Vagina (tissue), 2 donors: Measurements from ENCODE around the gene RCSD1. TPM values are rescaled to one million over a fixed set of nuclear protein-coding genes. Genes with fewer than 3 reads are reported as not detected.
A peak's percentile ranks its signal among the peaks of the same experiment; 100 is the strongest.

Experiments
- DNase-seq, 2 donors: peaks; one replicate each; pipeline ENCODE4 v3.0.0-alpha.2; 2017; ENCODE audit errors: extremely low spot score in 2 of 2
- H3K27ac ChIP-seq: fragments of 200-600 bp; sonication (generic); one replicate; pipeline ENCODE4 v1.5.1; 2019
- H3K27me3 ChIP-seq: fragments of 200-600 bp; sonication (generic); one replicate; pipeline ENCODE4 v1.5.1; 2019
- H3K36me3 ChIP-seq, 2 donors: fragments of 200-600 bp; sonication (generic); one replicate each; pipeline ENCODE4 v1.5.1; 2017 to 2019
- H3K4me1 ChIP-seq: fragments of 200-600 bp; sonication (generic); one replicate; pipeline ENCODE4 v1.5.1; 2019
- H3K4me3 ChIP-seq, 2 donors: fragments of 200-600 bp; sonication (generic); 1 replicate in 1 of 2; 2 replicates in 1 of 2; pipeline ENCODE4 v1.5.1; 2016 to 2019
- H3K9me3 ChIP-seq: fragments of 200-600 bp; sonication (generic); one replicate; pipeline ENCODE4 v1.5.1; 2019
- POLR2A ChIP-seq, 2 donors: fragments of 450-650 bp; IDR thresholded peaks; one replicate each; pipeline ENCODE4 v1.6.1; 2017; ENCODE audit warnings: antibody characterized with exemption in 2 of 2, mild to moderate bottlenecking in 2 of 2, moderate library complexity in 2 of 2
- POLR2AphosphoS5 ChIP-seq, 2 donors: sonication (generic); formaldehyde crosslinking; IDR thresholded peaks; one replicate each; pipeline ENCODE4 v1.9.0; 2017; ENCODE audit warnings: antibody characterized with exemption in 2 of 2, mild to moderate bottlenecking in 2 of 2, low read depth in 1 of 2; ENCODE audit not compliant: insufficient read depth in 1 of 2
- intact Hi-C: fragments of 100-400 bp; cut with DNase I; formaldehyde crosslinking; loops from one replicate; pipeline ENCODE4 v1.15.1; 2023
- total RNA-seq: library from RNA; depleted of rRNA; stranded (reverse); fragments of >200 nt; gene quantifications from one replicate; pipeline ENCODE4 v1.2.3, GENCODE V29; 2016
- TF ChIP-seq, protein P1 (sequence below), 3 experiments: fragments of 450-650 bp in 2 of 3; fragments of 200-600 bp in 1 of 3; sonication (generic) in 1 of 3; IDR thresholded peaks; one replicate each; pipeline ENCODE4 v1.5.1; 2017 to 2019; ENCODE audit warnings: antibody characterized with exemption in 3 of 3, mild to moderate bottlenecking in 2 of 3, moderate library complexity in 2 of 3

Gene RCSD1
- total RNA-seq, 1 donor from 2014 or later, result 11.5 TPM

DNA sequence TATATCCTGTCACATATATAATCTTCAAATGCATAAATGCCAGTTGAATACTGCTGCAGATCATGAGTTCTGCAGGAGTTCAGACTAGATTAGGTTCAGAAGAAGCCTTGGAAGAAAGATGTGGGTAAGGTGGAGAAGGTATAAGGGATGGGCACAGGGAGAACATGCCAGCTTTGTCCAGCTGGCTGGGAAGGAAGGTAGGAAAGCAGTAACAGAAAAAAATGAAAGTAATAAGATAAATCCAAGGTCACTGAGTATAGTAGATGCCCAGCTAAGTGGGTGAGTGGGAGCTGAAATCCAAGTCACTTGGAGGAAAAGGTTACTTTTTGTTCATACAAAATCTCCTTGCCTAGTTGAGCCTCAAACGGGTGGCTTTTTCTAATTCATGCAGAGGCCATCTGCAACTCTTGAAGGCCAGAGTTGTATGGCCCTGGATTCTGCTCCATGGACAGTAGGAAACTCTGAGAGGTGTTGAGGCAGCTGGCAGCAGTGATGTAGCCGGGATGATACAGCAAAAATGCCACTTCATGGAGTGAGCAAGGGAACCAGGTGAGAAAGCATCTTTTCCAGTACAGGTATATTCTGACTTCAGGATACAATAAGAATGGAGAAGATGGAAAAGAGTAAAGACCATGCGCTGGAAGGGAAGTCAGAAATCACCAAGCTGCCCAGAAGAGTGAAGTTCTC lies 3.4 kb downstream of the RCSD1 start:
- Histone ChIP-seq H3K27ac (no peak overlapping the region), H3K9me3 (no peaks in the 10 kb centered on the region), H3K4me3 (no peak overlapping the region), H3K36me3 (no peaks in the 10 kb centered on the region), H3K27me3 (no peaks in the 10 kb centered on the region), H3K4me1 (no peaks in the 10 kb centered on the region)
- intact Hi-C loops, result no loop called here
- DNase-seq, result peak in 1 of 2 donors; percentile 37
- TF ChIP-seq POLR2A (IDR thresholded peaks at IDR 0.05) (no peak), POLR2AphosphoS5 (IDR thresholded peaks at IDR 0.05; ENCODE audit: insufficient read depth in 1 of 2, low read depth in 1 of 2) (no peak)
- TF ChIP-seq, protein P1, sequence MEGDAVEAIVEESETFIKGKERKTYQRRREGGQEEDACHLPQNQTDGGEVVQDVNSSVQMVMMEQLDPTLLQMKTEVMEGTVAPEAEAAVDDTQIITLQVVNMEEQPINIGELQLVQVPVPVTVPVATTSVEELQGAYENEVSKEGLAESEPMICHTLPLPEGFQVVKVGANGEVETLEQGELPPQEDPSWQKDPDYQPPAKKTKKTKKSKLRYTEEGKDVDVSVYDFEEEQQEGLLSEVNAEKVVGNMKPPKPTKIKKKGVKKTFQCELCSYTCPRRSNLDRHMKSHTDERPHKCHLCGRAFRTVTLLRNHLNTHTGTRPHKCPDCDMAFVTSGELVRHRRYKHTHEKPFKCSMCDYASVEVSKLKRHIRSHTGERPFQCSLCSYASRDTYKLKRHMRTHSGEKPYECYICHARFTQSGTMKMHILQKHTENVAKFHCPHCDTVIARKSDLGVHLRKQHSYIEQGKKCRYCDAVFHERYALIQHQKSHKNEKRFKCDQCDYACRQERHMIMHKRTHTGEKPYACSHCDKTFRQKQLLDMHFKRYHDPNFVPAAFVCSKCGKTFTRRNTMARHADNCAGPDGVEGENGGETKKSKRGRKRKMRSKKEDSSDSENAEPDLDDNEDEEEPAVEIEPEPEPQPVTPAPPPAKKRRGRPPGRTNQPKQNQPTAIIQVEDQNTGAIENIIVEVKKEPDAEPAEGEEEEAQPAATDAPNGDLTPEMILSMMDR (IDR thresholded peaks at IDR 0.05), result no peak

DNA sequence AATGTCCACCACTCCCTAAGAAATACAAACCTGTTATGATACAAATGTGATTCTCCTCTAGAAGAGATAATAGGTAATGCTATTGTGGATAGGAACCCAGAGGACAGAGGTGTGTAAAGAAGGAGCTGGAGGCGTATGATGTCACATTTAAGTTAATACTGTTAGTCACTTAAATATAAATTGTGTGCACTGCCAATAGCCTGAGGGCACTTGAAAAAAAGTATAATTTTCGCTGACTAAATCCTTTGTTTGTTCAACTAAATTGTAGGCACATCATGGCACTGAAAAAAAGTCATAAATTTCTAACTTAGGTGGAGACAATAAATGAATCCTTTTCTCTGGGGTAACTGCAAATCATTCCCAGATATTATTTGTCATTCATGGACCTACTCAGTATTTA lies 4.4 kb downstream of the RCSD1 start:
- Histone ChIP-seq H3K9me3 (no peaks in the 10 kb centered on the region), H3K4me3 (no peak overlapping the region), H3K27ac (no peak overlapping the region), H3K36me3 (no peaks in the 10 kb centered on the region), H3K4me1 (no peaks in the 10 kb centered on the region), H3K27me3 (no peaks in the 10 kb centered on the region)
- intact Hi-C loops, result no loop called here
- TF ChIP-seq, protein P1 (IDR thresholded peaks at IDR 0.05), result no peak
- TF ChIP-seq POLR2A (IDR thresholded peaks at IDR 0.05), result no peak
- no peak for TF ChIP-seq POLR2AphosphoS5 (IDR thresholded peaks at IDR 0.05; ENCODE audit: insufficient read depth in 1 of 2, low read depth in 1 of 2)
- DNase-seq, result no peak

DNA sequence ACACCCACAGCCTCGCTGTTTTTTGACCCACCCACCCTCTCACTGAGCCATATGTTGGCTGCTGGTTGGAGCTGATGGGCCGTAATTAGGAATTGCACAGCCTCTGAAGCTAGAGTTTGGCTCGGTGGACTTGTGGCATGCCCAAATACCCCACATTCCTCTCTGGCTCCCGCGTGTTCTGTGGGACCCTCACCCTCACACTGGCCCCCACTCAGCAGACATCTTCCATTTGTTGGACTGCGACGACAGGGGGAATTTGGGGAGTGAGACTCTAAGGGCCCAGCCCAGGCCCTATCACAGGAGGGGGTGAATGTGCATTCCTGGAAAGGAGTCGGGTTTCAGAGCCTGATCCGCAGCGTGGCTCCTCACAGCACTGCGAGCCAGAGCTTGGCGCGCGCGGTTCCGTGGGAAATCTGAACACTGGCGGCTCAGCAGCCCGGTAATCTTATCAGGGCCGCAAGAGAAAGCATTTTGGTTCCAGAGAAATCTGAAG lies 5.2 kb downstream of the RCSD1 start:
- intact Hi-C loops, result no loop called here
- peak in 1 of 2 donors; percentile 65 for DNase-seq
- H3K4me3 ChIP-seq, result no peak overlapping the region
- H3K9me3 ChIP-seq, result no peaks in the 10 kb centered on the region
- TF ChIP-seq, protein P1 (IDR thresholded peaks at IDR 0.05), result no peak
- TF ChIP-seq POLR2A (IDR thresholded peaks at IDR 0.05) (no peak), POLR2AphosphoS5 (IDR thresholded peaks at IDR 0.05; ENCODE audit: insufficient read depth in 1 of 2, low read depth in 1 of 2) (no peak)
- no peaks in the 10 kb centered on the region for H3K4me1 ChIP-seq
- no peak overlapping the region for H3K27ac ChIP-seq
- H3K27me3 ChIP-seq, result no peaks in the 10 kb centered on the region
- no peaks in the 10 kb centered on the region for H3K36me3 ChIP-seq

DNA sequence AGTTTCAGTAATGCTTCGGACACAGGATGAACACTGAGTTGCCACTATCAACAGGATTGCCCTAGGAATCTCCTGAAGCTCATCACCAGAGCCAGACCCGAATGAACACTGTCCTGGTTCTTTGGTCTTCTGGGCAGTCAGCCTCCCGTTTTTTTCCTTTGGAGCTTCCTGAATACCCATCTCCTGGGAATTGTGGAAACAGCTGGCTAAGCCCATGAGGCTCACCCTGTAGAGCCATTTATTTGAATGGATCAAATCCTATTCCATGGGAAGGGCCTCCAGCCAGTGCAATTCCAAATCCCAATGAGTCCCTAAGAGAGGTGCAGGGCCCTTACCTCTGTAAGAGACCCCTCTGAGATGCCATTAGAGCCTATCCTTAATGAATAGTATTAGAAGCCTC lies 5.9 kb downstream of the RCSD1 start:
- intact Hi-C loops, result no loop called here
- Histone ChIP-seq H3K4me1 (no peaks in the 10 kb centered on the region), H3K27ac (no peak overlapping the region)

More for the DNA sequence above, 5.9 kb downstream of the RCSD1 start:
- Histone ChIP-seq H3K4me3 (no peak overlapping the region), H3K9me3 (no peaks in the 10 kb centered on the region), H3K36me3 (no peaks in the 10 kb centered on the region), H3K27me3 (no peaks in the 10 kb centered on the region)
- TF ChIP-seq POLR2A (IDR thresholded peaks at IDR 0.05) (no peak), POLR2AphosphoS5 (IDR thresholded peaks at IDR 0.05; ENCODE audit: insufficient read depth in 1 of 2, low read depth in 1 of 2) (no peak)
- TF ChIP-seq, protein P1 (IDR thresholded peaks at IDR 0.05), result no peak
- DNase-seq, result peak in 1 of 2 donors; percentile 62
